MCF 10A (cell line): Measurements from ENCODE around the gene FBXL12. TPM values are rescaled to one million over a fixed set of nuclear protein-coding genes. Genes with fewer than 3 reads are reported as not detected.

Experiments
- BruUV-seq: library from RNA; stranded (reverse); fragments of 400-500 nt; replicated peaks from 2 replicates; lab custom pipeline; 2021; lab: Mats Ljungman, UMichigan
- CTCF ChIA-PET: fragments of 300-600 bp; sonication (Branson Sonifier 250); formaldehyde crosslinking; extraction: SDS; loops from one replicate; lab custom pipeline; 2021; ENCODE audit warnings: antibody characterized with exemption, inconsistent platforms; lab: Yijun Ruan, JAX
- POLR2A ChIA-PET: fragments of 300-600, 350-650 bp; sonication (Branson Sonifier 250); formaldehyde crosslinking; extraction: SDS; loops from one replicate; lab custom pipeline; 2020; ENCODE audit warnings: antibody characterized with exemption, inconsistent platforms; lab: Yijun Ruan, JAX
- DNase-seq: peaks from one replicate; pipeline ENCODE4 v3.0.0-alpha.2; 2018; ENCODE audit not compliant: unreplicated experiment
- H3K27ac Mint-ChIP-seq: one replicate; pipeline ENCODE4 v1.8.0; 2022; ENCODE audit warnings: mild to moderate bottlenecking, low read depth, mixed read lengths; ENCODE audit not compliant: unreplicated experiment
- H3K27me3 Mint-ChIP-seq: one replicate; pipeline ENCODE4 v1.8.0; 2022; ENCODE audit warnings: mixed read lengths; ENCODE audit not compliant: insufficient read depth, unreplicated experiment
- H3K36me3 Mint-ChIP-seq: one replicate; pipeline ENCODE4 v1.8.0; 2022; ENCODE audit warnings: mild to moderate bottlenecking, moderate library complexity, mixed read lengths; ENCODE audit not compliant: insufficient read depth, unreplicated experiment
- H3K4me1 Mint-ChIP-seq: one replicate; pipeline ENCODE4 v1.8.0; 2022; ENCODE audit warnings: mixed read lengths; ENCODE audit not compliant: insufficient read depth, unreplicated experiment
- H3K4me3 Mint-ChIP-seq: one replicate; pipeline ENCODE4 v1.8.0; 2022; ENCODE audit warnings: mild to moderate bottlenecking, moderate library complexity, mixed read lengths; ENCODE audit not compliant: unreplicated experiment
- H3K9me3 Mint-ChIP-seq: one replicate; pipeline ENCODE4 v1.8.0; 2022; ENCODE audit warnings: mixed read lengths; ENCODE audit not compliant: unreplicated experiment
- CTCF ChIP-seq: fragments of 200-600 bp; IDR thresholded peaks from one replicate; pipeline ENCODE4 v1.8.0; 2022; ENCODE audit warnings: antibody characterized with exemption, mild to moderate bottlenecking; ENCODE audit not compliant: unreplicated experiment
- intact Hi-C: fragments of 100-400 bp; cut with micrococcal nuclease; formaldehyde crosslinking; loops from 2 replicates; pipeline ENCODE4 v1.14.1; 2022
- total RNA-seq: library from RNA; stranded (reverse); gene quantifications from 2 replicates; pipeline ENCODE4 v1.2.3, GENCODE V29; 2022

FBXL12 gene
- total RNA-seq, 1 experiment from 2014 or later = 27.4 TPM

GRCh38 chr19:9811139-9811538, 7.7 kb downstream of the FBXL12 start:
- BruUV-seq = no TSS peak
- no peak overlapping the region for H3K27ac Mint-ChIP-seq
- POLR2A ChIA-PET = no interaction called here
- intact Hi-C loops = no loop called here
- H3K4me3 Mint-ChIP-seq = no peak overlapping the region
- DNase-seq = no peak
- H3K4me1 Mint-ChIP-seq = no peaks in the 10 kb centered on the region
- no peaks in the 10 kb centered on the region for H3K27me3 Mint-ChIP-seq
- CTCF ChIA-PET = no interaction called here
- no peak for TF ChIP-seq CTCF
- H3K36me3 Mint-ChIP-seq = peaks cover 58% of the 10 kb centered on the region
- H3K9me3 Mint-ChIP-seq = no peaks in the 10 kb centered on the region

GRCh38 chr19:9808855-9809824, 9.7 kb downstream of the FBXL12 start:
- Mint-ChIP-seq H3K27ac (no peak overlapping the region), H3K4me3 (no peak overlapping the region), H3K27me3 (no peaks in the 10 kb centered on the region), H3K9me3 (no peaks in the 10 kb centered on the region), H3K4me1 (no peaks in the 10 kb centered on the region), H3K36me3 (peaks cover 53% of the 10 kb centered on the region)
- no peak for DNase-seq
- CTCF ChIA-PET = interaction anchor here (0.6 to 1.2 kb wide), 3 partner anchors 223 to 1463 kb away, joined by 3 to 7 read pairs (median 6); no protein-coding TSS in a partner anchor
- intact Hi-C loops = no loop called here
- no TSS peak for BruUV-seq
- TF ChIP-seq CTCF = no peak
- POLR2A ChIA-PET = interaction anchor here (0.9 to 1.1 kb wide), 2 partner anchors 13 to 41 kb away, joined by 3 read pairs; partner anchors contain the start of gene ZNF846

GRCh38 chr19:9806803-9807202, 12.1 kb downstream of the FBXL12 start:
- no peak overlapping the region for H3K27ac Mint-ChIP-seq
- peaks cover 49% of the 10 kb centered on the region for H3K36me3 Mint-ChIP-seq
- H3K9me3 Mint-ChIP-seq = no peaks in the 10 kb centered on the region
- BruUV-seq = no TSS peak
- no peaks in the 10 kb centered on the region for H3K27me3 Mint-ChIP-seq
- H3K4me1 Mint-ChIP-seq = no peaks in the 10 kb centered on the region
- intact Hi-C loops = no loop called here
- DNase-seq = no peak
- H3K4me3 Mint-ChIP-seq = no peak overlapping the region
- TF ChIP-seq CTCF = no peak
- POLR2A ChIA-PET = interaction anchor here (1.3 kb wide), 1 partner anchor 12 kb away, joined by 3 read pairs; the partner anchor contains the start of gene FBXL12
- CTCF ChIA-PET = interaction anchor here (0.7 to 1.5 kb wide), 3 partner anchors 9 to 181 kb away, joined by 3 to 8 read pairs (median 4); no protein-coding TSS in a partner anchor

GRCh38 chr19:9801976-9802375, 16.9 kb downstream of the FBXL12 start:
- no TSS peak for BruUV-seq
- no peaks in the 10 kb centered on the region for H3K27me3 Mint-ChIP-seq
- ChIA-PET POLR2A (no interaction called here), CTCF (interaction anchor here (0.6 kb wide), 1 partner anchor 95 kb away, joined by 4 read pairs; no protein-coding TSS in a partner anchor)
- intact Hi-C loops = no loop called here
- TF ChIP-seq CTCF = no peak
- H3K4me1 Mint-ChIP-seq = no peaks in the 10 kb centered on the region
- H3K9me3 Mint-ChIP-seq = no peaks in the 10 kb centered on the region
- peaks cover 11% of the 10 kb centered on the region for H3K36me3 Mint-ChIP-seq
- no peak overlapping the region for H3K4me3 Mint-ChIP-seq
- DNase-seq = no peak
- no peak overlapping the region for H3K27ac Mint-ChIP-seq
